Hematopoietic multipotent progenitor cell treated with erythropoietin and hydrocortisone succinate and interleukin-3 and kit ligand, for 4 days (in vitro differentiated cells): ENCODE results near the gene ARL4A.
A peak's percentile ranks its signal among the peaks of the same experiment; 100 is the strongest.
"Not testable (repeated sequence)": the region's sequence is repeated elsewhere in the genome, so short reads cannot be mapped to it uniquely, and the experiment has no call there.

Source experiments
- DNase-seq: peaks from one replicate; pipeline ENCODE4 v3.0.0-alpha.2; 2015

Gene ARL4A

GRCh38 chr7:12670000-12670729, 17.3 kb upstream of the ARL4A start:
- no peak for DNase-seq

- peak; percentile 46 for DNase-seq
Measured at GRCh38 chr7:12670743-12671520, 16.5 kb upstream of the ARL4A start.

- not testable (repeated sequence) for DNase-seq
Measured at GRCh38 chr7:12673436-12673835, 14.0 kb upstream of the ARL4A start.

GRCh38 chr7:12674053-12674452, 13.4 kb upstream of the ARL4A start:
- no peak for DNase-seq

GRCh38 chr7:12674861-12675260, 12.6 kb upstream of the ARL4A start:
- peak; percentile 73 for DNase-seq

GRCh38 chr7:12683678-12684585, 3.5 kb upstream of the ARL4A start:
- DNase-seq, result peak; percentile 66

- no peak for DNase-seq
Measured at GRCh38 chr7:12684733-12685132, 2.7 kb upstream of the ARL4A start.

- DNase-seq, result peak; percentile 78
Measured at GRCh38 chr7:12685550-12685949, 1.9 kb upstream of the ARL4A start.

- DNase-seq, result peak; percentile 97
Measured at GRCh38 chr7:12686234-12686890, 1.1 kb upstream of the ARL4A start.

- no peak for DNase-seq
Measured at GRCh38 chr7:12687718-12688171, 312 bp downstream of the ARL4A start.

- DNase-seq, result not testable (repeated sequence)
Measured at GRCh38 chr7:12688485-12689170, 1.2 kb downstream of the ARL4A start.

GRCh38 chr7:12689451-12689850, 2.0 kb downstream of the ARL4A start:
- no peak for DNase-seq

GRCh38 chr7:12690041-12690878, 2.8 kb downstream of the ARL4A start:
- no peak for DNase-seq

- DNase-seq, result not testable (repeated sequence)
Measured at GRCh38 chr7:12691388-12691787, 4.0 kb downstream of the ARL4A start.

GRCh38 chr7:12692035-12692434, 4.6 kb downstream of the ARL4A start:
- DNase-seq, result no peak

- DNase-seq, result no peak
Measured at GRCh38 chr7:12692479-12693259, 5.2 kb downstream of the ARL4A start.

GRCh38 chr7:12694817-12695216, 7.4 kb downstream of the ARL4A start:
- no peak for DNase-seq

GRCh38 chr7:12695965-12696364, 8.5 kb downstream of the ARL4A start:
- no peak for DNase-seq

GRCh38 chr7:12699299-12699698, 11.9 kb downstream of the ARL4A start:
- no peak for DNase-seq

GRCh38 chr7:12701433-12701832, 14.0 kb downstream of the ARL4A start:
- peak; percentile 43 for DNase-seq
